ENCODE results near the gene DPP6. TPM values are rescaled to one million over a fixed set of nuclear protein-coding genes. Genes with fewer than 3 reads are reported as not detected.

Gene DPP6
- total and polyA plus RNA-seq, 2 experiments from 2014 or later: not detected

- Mint-ChIP-seq H3K9me3 (no peaks in the 10 kb centered on the region; the same call in 2 of the 3 replicates), H3K4me3 (no peak overlapping the region), H3K27ac (no peak overlapping the region), H3K36me3 (ENCODE audit: low read depth) (no peaks in the 10 kb centered on the region), H3K4me1 (peaks cover 10% of the 10 kb centered on the region; the same call in 1 of the 3 replicates), H3K27me3 (ENCODE audit: insufficient read depth, low read depth, poor library complexity) (peaks cover 3% of the 10 kb centered on the region)
- no peak for TF ChIP-seq ZNF462 (CRISPR knock-in tag; IDR thresholded peaks at IDR 0.05)
- TF ChIP-seq ETS1 (IDR thresholded peaks at IDR 0.05): no peak
- no peak for TF ChIP-seq POLR2AphosphoS5 (IDR thresholded peaks at IDR 0.05; ENCODE audit: low read depth)
- TF ChIP-seq EZH2phosphoT487 (IDR thresholded peaks at IDR 0.05; ENCODE audit: unreplicated experiment): no peak
- no peak for TF ChIP-seq ZNF114 (CRISPR knock-in tag; IDR thresholded peaks at IDR 0.05)
- TF ChIP-seq JUNB (IDR thresholded peaks at IDR 0.05; ENCODE audit: unreplicated experiment): no peak
- TF ChIP-seq CREB1 (CRISPR knock-in tag; IDR thresholded peaks at IDR 0.05; ENCODE audit: low read depth): no peak
- TF ChIP-seq EZH2 (IDR thresholded peaks at IDR 0.05; ENCODE audit: low read depth, unreplicated experiment): no peak
- H3K27ac ChIP-seq (ENCODE audit: low read depth): no peak overlapping the region
- H3K4me1 ChIP-seq (ENCODE audit: insufficient read depth): no peaks in the 10 kb centered on the region
- H3K79me2 ChIP-seq (replicated peaks; ENCODE audit: insufficient read depth): no peaks in the 10 kb centered on the region
- no peaks in the 10 kb centered on the region for H4K20me1 ChIP-seq (replicated peaks; ENCODE audit: insufficient read depth)
- ATAC-seq: no peak
- no peak overlapping the region for H3K4me2 ChIP-seq
- no peaks in the 10 kb centered on the region for H3K9me2 ChIP-seq (ENCODE audit: insufficient read depth)
- H2AFZ ChIP-seq: no peak overlapping the region
- no peak overlapping the region for H3K4me3 ChIP-seq
- H3K27me3 ChIP-seq (ENCODE audit: insufficient read depth): no peaks in the 10 kb centered on the region
- H3K36me3 ChIP-seq (ENCODE audit: insufficient read depth): peaks cover 8% of the 10 kb centered on the region
- no peak for DNase-seq (ENCODE audit: low spot score)
- H3F3A ChIP-seq (replicated peaks; ENCODE audit: low read depth): no peaks in the 10 kb centered on the region
These were observed 684.2 kb downstream of the DPP6 start for GRCh38 chr7:154736389-154736788.
